Raji (cell line): ENCODE results near the gene SENP3.
A peak's percentile ranks its signal among the peaks of the same experiment; 100 is the strongest.

Source experiments
- POLR2A ChIP-seq: IDR thresholded peaks from 2 replicates; pipeline ENCODE4 v1.6.1; 2011; ENCODE audit warnings: low read depth, low read length, control low read depth; ENCODE audit not compliant: insufficient read depth

SENP3 gene

DNA sequence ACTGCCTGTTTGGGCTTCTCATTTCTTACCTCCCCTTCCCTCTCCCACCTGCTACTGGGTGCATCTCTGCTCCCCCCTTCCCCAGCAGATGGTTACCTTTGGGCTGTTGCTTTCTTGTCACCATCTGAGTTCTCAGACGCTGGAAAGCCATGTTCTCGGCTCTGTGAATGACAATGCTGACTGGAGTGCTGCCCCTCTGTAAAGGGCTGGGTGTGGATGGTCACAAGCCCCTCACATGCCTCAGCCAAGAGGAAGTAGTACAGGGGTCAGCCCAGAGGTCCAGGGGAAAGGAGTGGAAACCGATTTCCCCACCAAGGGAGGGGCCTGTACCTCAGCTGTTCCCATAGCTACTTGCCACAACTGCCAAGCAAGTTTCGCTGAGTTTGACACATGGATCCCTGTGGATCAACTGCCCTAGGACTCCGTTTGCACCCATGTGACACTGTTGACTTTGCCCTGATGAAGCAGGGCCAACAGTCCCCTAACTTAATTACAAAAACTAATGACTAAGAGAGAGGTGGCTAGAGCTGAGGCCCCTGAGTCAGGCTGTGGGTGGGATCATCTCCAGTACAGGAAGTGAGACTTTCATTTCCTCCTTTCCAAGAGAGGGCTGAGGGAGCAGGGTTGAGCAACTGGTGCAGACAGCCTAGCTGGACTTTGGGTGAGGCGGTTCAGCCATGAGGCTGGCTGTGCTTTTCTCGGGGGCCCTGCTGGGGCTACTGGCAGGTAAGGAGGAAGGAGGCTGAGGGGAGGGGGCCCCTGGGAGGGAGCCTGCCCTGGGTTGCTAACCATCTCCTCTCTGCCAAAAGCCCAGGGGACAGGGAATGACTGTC is 17.5 kb downstream of the SENP3 start, which contains the start of gene CD68:
TSS of gene CD68 (plus strand) at position 638 of the 833 bp plus-strand sequence. CDS start at position 678, 40 bp downstream.
- TF ChIP-seq POLR2A = peak; percentile 44; the same call in 1 of the 2 replicates

DNA sequence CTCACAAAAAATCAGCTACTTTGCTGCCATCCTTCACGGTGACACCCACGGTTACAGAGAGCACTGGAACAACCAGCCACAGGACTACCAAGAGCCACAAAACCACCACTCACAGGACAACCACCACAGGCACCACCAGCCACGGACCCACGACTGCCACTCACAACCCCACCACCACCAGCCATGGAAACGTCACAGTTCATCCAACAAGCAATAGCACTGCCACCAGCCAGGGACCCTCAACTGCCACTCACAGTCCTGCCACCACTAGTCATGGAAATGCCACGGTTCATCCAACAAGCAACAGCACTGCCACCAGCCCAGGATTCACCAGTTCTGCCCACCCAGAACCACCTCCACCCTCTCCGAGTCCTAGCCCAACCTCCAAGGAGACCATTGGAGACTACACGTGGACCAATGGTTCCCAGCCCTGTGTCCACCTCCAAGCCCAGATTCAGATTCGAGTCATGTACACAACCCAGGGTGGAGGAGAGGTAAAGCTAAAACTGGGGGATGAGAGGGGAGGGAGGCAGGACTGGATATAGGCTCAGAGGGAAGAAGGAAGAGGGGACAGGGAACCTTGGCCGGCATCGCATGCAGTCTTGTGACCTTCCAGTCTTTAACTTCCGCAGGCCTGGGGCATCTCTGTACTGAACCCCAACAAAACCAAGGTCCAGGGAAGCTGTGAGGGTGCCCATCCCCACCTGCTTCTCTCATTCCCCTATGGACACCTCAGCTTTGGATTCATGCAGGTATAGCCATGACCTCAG is 18.3 kb downstream of the SENP3 start:
- TF ChIP-seq POLR2A = 0 out of 2 replicates have a peak, but pooled peaks have one; percentile 0

DNA sequence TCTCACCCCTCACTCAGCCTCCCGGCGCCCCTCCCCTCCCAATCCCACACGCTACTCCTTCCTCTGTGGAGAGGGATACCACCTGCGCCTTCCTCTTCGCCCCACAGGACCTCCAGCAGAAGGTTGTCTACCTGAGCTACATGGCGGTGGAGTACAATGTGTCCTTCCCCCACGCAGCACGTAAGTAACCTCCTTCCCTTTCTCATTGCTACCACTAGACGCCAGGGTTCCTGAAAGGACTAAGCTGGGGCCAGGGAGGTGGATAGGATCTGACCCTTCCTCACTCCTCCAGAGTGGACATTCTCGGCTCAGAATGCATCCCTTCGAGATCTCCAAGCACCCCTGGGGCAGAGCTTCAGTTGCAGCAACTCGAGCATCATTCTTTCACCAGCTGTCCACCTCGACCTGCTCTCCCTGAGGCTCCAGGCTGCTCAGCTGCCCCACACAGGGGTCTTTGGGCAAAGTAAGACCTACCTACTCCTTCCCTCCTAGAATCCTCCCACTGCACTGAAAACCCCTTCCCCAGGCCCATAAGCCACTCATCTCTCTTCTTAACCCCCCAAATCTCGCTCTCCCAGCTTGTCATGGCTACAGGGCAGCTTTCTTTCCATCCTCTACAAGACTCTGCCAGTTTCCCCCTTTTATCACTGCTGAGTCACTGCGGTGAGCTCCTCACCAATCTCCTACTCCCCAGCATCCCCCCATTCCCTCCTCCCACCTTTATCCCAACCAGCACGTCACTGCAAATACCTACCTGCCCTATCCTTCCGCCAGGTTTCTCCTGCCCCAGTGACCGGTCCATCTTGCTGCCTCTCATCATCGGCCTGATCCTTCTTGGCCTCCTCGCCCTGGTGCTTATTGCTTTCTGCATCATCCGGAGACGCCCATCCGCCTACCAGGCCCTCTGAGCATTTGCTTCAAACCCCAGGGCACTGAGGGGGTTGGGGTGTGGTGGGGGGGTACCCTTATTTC is 19.2 kb downstream of the SENP3 start:
- TF ChIP-seq POLR2A = no peak

DNA sequence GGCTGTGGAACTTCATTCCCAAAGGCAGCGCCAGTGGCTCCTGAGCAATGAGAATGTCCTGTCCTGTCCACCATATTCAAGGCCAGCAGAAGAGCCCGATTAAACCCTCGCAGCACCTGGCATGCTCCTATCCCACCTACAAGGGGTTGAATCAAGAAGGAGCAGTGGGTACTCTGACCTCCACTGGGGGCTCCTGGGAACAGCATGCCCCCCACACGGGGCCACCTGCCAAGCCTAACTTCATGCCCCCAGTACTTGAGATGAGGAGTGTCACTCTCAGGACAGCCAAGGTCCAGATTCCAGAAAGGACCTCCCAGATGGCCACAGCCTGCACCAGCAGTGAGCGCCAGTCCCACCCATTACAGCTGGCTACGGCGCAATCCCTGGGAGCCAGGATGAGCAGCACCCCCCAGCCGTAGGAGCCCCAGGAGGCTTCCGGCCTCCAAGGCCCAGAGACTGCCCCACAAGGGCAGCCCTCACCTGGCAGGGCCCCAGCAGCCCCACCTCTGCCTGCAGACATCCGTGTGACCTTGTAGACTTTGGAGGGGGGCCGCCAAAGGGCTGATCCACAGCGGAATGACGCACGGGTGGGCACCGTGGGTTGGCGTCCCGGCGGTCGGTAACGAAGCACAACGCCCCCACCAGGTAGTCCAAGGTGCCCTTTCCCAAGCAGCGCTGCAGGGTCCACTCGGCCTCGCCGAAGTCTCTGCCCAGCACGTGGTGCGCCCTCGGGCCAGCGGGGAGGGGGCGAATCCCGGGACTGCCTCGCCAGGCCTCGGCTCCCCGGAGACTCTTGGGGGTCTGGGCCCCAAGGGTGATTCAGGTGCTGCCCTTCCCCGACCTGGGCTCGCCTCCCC is 20.9 kb downstream of the SENP3 start:
- 0 out of 2 replicates have a peak, but pooled peaks have one; percentile 26 for TF ChIP-seq POLR2A

DNA sequence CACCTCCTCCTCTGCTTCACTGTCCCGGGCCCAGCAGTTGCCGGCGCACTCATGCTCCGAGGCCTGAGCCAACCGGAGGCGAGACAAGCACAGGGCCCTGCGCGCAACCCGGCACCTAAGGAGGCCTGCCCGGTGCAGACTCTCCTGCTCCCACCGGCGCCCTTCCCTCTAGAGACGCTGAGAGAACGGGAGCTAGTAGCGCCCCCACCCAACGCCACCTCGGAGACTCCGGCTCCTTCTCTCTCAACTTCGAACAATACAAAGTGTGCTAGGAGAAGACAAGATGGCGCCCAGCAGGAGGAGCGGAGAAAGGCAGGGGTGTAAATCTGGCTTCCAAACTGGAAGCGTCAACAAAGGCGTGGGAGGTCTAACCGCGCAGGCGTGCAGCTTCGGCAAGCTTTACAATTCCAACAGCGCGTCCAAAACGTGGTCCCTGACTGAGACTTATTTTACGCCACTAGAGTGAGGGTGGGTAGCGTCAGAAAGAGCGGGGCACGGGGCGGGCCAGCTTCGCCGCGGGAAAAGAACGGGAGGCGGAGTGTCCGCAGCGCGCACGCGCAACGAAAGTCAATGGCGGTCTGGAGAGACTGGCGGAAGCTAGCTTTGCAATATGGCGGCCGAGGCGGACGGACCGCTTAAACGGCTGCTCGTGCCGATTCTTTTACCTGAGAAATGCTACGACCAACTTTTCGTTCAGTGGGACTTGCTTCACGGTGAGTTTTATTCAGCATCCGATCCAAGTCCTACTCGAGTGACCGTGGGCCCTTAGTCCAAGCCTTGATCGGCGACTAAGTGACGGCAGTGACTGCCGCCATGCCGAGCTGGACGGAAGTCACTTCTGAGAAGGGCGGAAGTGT is 21.8 kb downstream of the SENP3 start, which contains the start of gene MPDU1:
TSS of gene MPDU1 (plus strand) at position 600 of the 857 bp plus-strand sequence. CDS start at position 611, 11 bp downstream.
- TF ChIP-seq POLR2A = peak; percentile 87

DNA sequence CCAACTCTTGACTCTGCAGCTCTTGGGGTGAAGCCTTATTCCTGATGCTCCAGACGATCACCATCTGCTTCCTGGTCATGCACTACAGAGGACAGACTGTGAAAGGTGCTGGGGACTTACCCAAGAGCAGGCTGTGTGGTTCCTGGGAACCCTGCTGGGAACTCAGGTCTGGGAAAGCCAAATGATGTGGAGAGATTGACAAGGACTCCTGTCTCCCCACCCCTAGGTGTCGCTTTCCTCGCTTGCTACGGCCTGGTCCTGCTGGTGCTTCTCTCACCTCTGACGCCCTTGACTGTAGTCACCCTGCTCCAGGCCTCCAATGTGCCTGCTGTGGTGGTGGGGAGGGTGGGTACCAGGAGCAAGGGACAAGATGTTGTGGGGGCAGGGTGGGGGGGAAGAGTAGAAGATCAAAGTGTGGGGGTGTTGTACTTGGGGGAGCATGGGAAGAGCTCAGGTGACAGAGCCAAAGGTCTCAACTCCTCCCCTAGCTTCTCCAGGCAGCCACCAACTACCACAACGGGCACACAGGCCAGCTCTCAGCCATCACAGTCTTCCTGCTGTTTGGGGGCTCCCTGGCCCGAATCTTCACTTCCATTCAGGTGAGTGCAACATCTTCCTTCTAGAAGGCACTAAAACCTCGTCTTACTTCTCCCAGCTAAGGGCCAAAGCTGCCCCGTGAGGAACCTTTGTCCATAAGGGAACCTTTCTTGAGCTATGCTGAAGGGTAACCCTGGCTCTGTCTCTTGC is 25.1 kb downstream of the SENP3 start:
- TF ChIP-seq POLR2A = no peak

DNA sequence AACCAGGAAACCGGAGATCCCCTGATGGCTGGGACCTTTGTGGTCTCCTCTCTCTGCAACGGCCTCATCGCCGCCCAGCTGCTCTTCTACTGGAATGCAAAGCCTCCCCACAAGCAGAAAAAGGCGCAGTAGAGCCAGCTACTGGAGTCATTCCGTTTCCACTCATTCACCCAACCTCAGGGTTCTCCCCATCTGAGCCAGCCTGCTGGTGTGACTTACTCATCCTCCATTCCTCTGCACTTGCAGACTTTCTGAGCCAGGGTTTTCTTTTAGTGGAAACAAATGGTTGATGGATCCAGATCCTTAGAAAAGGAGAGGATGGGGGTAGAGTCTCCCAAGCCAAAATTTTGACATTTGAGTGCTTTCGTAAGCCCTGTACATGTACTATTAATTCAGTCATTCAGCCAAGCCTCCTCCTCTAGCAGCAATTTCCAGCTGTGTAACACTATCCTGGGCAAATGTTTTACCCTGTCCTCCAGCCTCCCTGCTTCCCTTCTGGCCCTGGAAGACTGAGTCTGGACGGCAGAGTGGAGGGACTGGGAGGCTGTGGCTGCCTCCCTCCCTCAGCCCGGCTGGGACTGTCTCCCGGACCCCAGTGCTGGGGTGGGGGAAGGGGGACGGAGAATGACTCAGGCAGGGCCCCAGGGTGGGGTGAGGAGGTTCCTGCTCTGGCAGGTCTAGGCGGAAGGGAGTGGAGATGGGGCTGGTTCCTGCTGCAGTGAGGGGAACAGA is 25.9 kb downstream of the SENP3 start:
- no peak for TF ChIP-seq POLR2A

DNA sequence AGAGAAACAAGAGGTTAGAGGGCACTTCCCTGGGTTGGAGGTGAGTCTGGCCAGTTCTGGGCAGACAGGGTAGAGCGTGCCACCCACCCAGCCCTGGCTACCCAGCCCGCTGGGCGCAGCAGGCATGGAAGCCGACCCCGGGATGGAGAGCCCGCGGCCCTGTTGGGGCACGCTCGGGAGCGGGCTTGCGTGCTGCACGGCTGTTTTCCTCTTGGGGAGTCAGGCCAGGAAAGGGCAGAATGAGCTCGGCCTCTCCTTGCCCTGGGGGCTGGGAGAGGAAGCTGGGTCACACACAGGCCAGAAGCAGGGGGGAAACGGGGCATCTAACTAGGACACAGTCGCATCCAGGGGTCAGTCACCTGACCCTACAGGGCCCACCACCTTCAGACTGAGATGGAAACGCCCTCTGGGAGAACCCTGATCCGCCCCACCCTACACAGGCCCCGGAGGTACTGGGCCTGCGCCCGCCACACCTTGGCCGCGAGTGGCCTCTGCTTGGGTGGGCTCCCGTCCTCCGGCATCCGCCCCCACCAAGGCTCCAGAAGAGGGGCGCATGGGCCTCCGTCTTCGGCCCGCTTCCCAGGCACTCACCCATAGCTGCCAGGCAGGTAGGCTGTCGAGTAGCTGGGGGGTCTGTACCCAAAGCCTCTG is 27.0 kb downstream of the SENP3 start:
- TF ChIP-seq POLR2A = no peak

DNA sequence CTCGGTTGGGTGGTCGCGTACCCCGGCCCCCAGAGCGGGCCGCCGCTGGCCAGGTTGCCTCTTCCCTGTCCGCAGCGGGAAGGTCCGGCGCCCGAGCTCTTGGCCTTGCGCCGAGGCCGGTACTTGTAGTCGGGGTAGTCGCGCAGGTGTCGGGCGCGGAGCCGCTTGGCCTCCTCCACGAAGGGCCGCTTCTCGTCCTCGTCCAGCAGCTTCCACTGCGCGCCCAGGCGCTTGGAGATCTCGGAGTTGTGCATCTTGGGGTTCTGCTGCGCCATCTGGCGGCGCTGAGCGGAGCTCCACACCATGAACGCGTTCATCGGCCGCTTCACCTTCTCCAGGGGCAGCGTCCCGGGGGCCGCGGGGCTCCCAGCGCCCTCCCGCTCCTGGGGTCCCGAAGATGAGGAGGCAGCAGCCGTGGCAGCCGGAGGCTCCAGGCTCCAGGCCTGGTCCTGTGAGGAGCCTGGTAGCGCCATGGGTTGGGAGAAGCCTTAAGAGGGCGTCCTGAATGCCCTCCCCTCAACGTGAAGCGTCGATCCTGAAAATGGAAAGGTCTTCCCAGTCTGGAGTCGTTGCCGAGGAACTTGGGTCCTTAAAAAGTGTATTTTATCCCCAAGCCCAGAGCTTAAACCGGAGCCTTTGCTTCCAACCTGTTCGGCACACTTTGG is 27.6 kb downstream of the SENP3 start:
- no peak for TF ChIP-seq POLR2A

DNA sequence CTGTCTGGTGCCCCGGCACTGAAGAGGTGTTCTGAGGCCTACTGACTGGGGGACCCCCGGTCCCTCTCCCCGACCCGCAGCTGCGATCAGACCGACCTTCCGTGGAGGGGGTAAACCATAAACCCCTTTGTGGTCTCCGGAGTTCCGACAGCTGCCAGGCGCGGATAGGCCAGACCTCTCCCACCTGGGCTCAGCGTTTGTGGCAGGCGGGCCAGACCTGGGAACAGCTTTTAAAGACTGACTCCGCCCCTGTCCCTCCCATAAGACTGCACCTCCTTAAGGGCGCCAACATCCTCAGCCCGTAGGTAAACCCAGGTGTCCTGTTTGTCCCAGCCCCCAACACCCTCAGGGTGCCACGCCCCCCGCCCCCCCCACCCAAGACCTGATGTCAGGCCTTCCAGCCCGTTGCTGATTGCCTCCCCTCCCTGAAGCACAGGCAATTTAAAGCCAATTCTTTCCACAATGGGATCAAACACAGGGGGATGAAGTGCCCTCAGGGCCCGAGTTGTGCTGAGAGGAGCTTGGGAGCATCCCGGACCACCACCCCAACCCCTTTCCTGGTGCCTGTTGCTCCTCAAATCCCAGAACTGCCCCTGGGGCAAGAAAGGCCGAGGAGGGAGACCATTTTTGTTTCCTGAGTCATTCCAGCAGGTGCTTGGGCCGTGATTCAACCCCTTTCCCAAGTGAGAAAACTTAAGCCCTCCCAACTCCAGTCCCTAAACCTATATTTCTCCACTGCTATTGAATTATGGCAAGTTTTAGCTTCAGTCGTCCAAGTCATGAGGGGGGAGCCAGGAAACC is 28.4 kb downstream of the SENP3 start, which contains the start of gene SOX15:
TSS of gene SOX15 (minus strand) at position 204 of the 801 bp plus-strand sequence. CDS start 418 bp downstream, outside the sequence.
- no peak for TF ChIP-seq POLR2A
